Prostate gland (tissue), 2 donors: ENCODE data around the gene HOXA1. TPM values are rescaled to one million over a fixed set of nuclear protein-coding genes. Genes with fewer than 3 reads are reported as not detected.

Source experiments
- DNase-seq: peaks from one replicate; pipeline ENCODE4 v3.0.0-alpha.2; 2019; ENCODE audit warnings: low spot score
- H3K27ac ChIP-seq, 2 donors: fragments of 200-600 bp; sonication (generic); 2 replicates each; pipeline ENCODE4 v1.5.1; 2017 to 2019
- H3K27me3 ChIP-seq: fragments of 200-600 bp; sonication (generic); replicated peaks from 2 replicates; pipeline ENCODE4 v1.5.1; 2019; ENCODE audit not compliant: insufficient read depth
- H3K36me3 ChIP-seq, 2 donors: fragments of 200-600 bp; sonication (generic); 1 replicate in 1 of 2; 2 replicates in 1 of 2; pipeline versions ENCODE4 v1.5.1 to v1.8.1; 2017 to 2019
- H3K4me1 ChIP-seq: fragments of 200-600 bp; sonication (generic); replicated peaks from 2 replicates; pipeline ENCODE4 v1.5.1; 2019
- H3K4me3 ChIP-seq, 2 donors: fragments of 200-600 bp; sonication (generic); 2 replicates each; pipeline ENCODE4 v1.5.1; 2017 to 2019
- H3K9me3 ChIP-seq: fragments of 200-600 bp; sonication (generic); 2 replicates; pipeline ENCODE4 v1.5.1; 2017
- POLR2A ChIP-seq: fragments of 450-650 bp; IDR thresholded peaks from one replicate; pipeline ENCODE4 v1.6.1; 2016; ENCODE audit warnings: antibody characterized with exemption, mild to moderate bottlenecking
- POLR2AphosphoS5 ChIP-seq: sonication (generic); formaldehyde crosslinking; IDR thresholded peaks from one replicate; pipeline ENCODE4 v1.6.1; 2017; ENCODE audit warnings: antibody characterized with exemption
- WGBS: methylation state at CpG from one replicate; pipeline ENCODE4 v1.1.5; 2018; 5-methylcytosine and 5-hydroxymethylcytosine counted together
- intact Hi-C: fragments of 100-400 bp; cut with DNase I; formaldehyde crosslinking; loops from one replicate; pipeline ENCODE4 v1.14.2; 2022
- total RNA-seq, 2 donors: library from RNA; depleted of rRNA; stranded (reverse); fragments of >200 nt; gene quantifications; one replicate each; pipeline ENCODE4 v1.1.0, GENCODE V29; 2016
- TF ChIP-seq, protein P1 (sequence below), 4 experiments: fragments of 200-600 bp in 2 of 4; fragments of 450-650 bp in 2 of 4; sonication (generic) in 2 of 4; IDR thresholded peaks; 1 replicate in 3 of 4; 2 replicates in 1 of 4; pipeline ENCODE4 v1.5.1; 2016 to 2019; ENCODE audit warnings: antibody characterized with exemption in 4 of 4, mild to moderate bottlenecking in 2 of 4, moderate library complexity in 2 of 4

The HOXA1 gene
- total RNA-seq: 1 to 10 TPM in 1 of 2 donors, not detected in 1; 2.1 TPM

GRCh38 chr7:27095897-27096767, at the start of gene HOXA1:
HOXA1 (minus strand) TSS chr7:27096000; CDS start chr7:27095912, 88 bp downstream.
- Histone ChIP-seq H3K4me3 (peak within 1 kb of the TSS; percentile 62), H3K27me3 (no peaks in the 10 kb centered on the region), H3K4me1 (peaks cover 5% of the 10 kb centered on the region), H3K9me3 (no peaks in the 10 kb centered on the region), H3K27ac (peak within 1 kb of the TSS; percentile 76 to 78), H3K36me3 (no peaks in the 10 kb centered on the region)
- intact Hi-C loops: loop anchor here (2.0 to 10.0 kb wide), 2 partner anchors 17 to 231 kb away; partner anchors contain the start of gene SKAP2
- under 1% methylated on average over 68 of the region's 68 CpGs for WGBS
- TF ChIP-seq POLR2A (peak; percentile 84), POLR2AphosphoS5 (peak; percentile 75)
- TF ChIP-seq, protein P1, sequence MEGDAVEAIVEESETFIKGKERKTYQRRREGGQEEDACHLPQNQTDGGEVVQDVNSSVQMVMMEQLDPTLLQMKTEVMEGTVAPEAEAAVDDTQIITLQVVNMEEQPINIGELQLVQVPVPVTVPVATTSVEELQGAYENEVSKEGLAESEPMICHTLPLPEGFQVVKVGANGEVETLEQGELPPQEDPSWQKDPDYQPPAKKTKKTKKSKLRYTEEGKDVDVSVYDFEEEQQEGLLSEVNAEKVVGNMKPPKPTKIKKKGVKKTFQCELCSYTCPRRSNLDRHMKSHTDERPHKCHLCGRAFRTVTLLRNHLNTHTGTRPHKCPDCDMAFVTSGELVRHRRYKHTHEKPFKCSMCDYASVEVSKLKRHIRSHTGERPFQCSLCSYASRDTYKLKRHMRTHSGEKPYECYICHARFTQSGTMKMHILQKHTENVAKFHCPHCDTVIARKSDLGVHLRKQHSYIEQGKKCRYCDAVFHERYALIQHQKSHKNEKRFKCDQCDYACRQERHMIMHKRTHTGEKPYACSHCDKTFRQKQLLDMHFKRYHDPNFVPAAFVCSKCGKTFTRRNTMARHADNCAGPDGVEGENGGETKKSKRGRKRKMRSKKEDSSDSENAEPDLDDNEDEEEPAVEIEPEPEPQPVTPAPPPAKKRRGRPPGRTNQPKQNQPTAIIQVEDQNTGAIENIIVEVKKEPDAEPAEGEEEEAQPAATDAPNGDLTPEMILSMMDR (IDR thresholded peaks at IDR 0.05): peak in 1 of 4 experiments; percentile 16
- DNase-seq: peak; percentile 84

DNA sequence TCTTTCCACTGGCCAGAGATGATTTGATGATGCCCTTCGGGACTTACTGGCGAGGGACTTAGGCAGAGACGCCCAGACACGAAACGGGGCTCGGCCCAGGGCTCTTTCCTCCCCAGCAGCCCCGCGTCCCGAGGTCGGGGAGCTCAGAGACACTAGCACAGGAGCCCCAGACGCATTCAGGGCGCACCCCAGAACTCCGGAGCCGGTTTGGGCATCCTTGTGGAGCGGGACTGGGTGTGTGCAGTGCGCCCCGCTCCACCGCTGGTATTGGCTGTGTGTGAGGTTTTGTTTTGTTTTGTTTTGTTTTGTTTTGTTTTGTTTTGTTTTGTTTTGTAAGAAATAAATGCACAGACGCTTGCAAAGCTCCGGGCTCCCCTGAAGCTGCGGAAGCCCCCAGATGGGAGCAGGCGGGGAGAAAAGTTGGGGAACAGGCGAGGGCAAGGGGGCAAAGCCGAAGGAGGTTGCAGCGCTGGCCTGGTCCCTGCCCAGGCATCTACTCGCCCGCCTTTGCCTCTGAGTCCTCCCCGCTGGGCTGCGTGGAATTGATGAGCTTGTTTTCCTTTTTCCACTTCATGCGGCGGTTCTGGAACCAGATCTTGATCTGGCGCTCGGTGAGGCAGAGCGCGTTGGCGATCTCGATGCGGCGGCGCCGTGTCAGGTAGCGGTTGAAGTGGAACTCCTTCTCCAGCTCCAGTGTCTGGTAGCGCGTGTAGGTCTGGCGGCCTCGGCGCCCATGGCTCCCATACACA, 49.5 kb upstream of the HOXA1 start:
- WGBS: 84% methylated on average over 47 of the region's 47 CpGs
- peak overlapping the region in 1 of 2 donors; percentile 2 for H3K4me3 ChIP-seq
- peaks cover 4% of the 10 kb centered on the region for H3K4me1 ChIP-seq
- no peak for DNase-seq
- intact Hi-C loops: no loop called here
- H3K36me3 ChIP-seq: no peaks in the 10 kb centered on the region
- peak overlapping the region in 1 of 2 donors; percentile 39 for H3K27ac ChIP-seq
- no peaks in the 10 kb centered on the region for H3K9me3 ChIP-seq
- H3K27me3 ChIP-seq: no peaks in the 10 kb centered on the region
- TF ChIP-seq, protein P1 (IDR thresholded peaks at IDR 0.05): no peak
- no peak for TF ChIP-seq POLR2A

GRCh38 chr7:27144781-27145164, 49.0 kb upstream of the HOXA1 start:
- H3K4me3 ChIP-seq: peak overlapping the region in 1 of 2 donors; percentile 2
- no peaks in the 10 kb centered on the region for H3K27me3 ChIP-seq
- H3K27ac ChIP-seq: peak overlapping the region in 1 of 2 donors; percentile 39
- intact Hi-C loops: no loop called here
- WGBS: 84% methylated on average over 31 of the region's 31 CpGs
- H3K36me3 ChIP-seq: no peaks in the 10 kb centered on the region
- TF ChIP-seq POLR2A: no peak
- TF ChIP-seq, protein P1 (IDR thresholded peaks at IDR 0.05): no peak
- TF ChIP-seq POLR2AphosphoS5: no peak
- no peaks in the 10 kb centered on the region for H3K9me3 ChIP-seq
- peaks cover 4% of the 10 kb centered on the region for H3K4me1 ChIP-seq
- DNase-seq: no peak

DNA sequence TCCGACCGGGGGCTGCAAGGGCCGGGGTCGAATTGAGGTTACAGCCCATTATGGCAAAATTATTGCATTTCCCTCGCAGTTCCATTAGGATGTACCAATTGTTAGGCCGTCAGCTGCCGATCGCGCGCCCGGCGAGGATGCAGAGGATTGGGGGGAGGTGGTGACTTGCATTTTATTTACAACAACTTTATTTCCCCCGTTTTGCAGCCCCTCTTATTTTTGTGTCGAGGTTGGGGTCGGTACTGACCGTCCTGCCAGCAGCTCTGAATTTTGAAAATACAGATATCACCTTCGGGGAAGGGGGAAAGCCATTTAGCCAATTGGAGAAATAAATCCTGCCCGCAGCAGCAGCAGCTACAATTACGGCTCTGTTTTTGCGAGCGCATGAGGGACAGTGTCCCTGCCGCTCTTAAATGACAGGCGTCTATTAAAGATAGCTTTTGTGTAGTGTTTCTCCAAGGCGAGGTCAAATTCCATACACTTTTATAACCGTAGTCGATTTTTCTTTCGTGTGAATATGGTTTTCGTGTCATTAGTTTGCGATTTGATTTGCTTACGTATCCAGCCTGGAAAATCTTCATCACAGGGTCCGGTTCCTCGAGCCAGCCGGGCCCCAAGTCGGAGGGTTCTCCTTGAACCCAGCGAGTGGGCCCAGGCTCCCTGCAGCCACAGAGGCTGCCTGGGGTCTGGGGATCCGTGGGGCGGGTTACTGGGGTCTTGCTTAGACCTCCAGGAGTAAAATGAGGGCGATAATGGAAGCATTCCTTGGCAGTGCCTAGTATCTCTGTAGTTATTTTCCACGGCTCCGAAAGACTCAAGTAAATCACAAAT, 48.4 kb upstream of the HOXA1 start:
- Histone ChIP-seq H3K4me1 (no peaks in the 10 kb centered on the region), H3K36me3 (no peaks in the 10 kb centered on the region), H3K9me3 (no peaks in the 10 kb centered on the region), H3K27ac (peak overlapping the region in 1 of 2 donors; percentile 39), H3K27me3 (no peaks in the 10 kb centered on the region), H3K4me3 (peak overlapping the region in 1 of 2 donors; percentile 40)
- intact Hi-C loops: no loop called here
- no peak for DNase-seq
- TF ChIP-seq, protein P1 (IDR thresholded peaks at IDR 0.05): peak in 1 of 4 experiments; percentile 29
- TF ChIP-seq POLR2A (no peak), POLR2AphosphoS5 (no peak)
- WGBS: 61% methylated on average over 40 of the region's 40 CpGs
